GM12872 (cell line): ENCODE results near the gene RGS9BP.

ENCODE experiments used
- CTCF ChIP-seq: IDR thresholded peaks from 3 replicates; pipeline ENCODE4 v1.5.1; 2011; ENCODE audit warnings: low read depth, mild to moderate bottlenecking, low read length, moderate library complexity; ENCODE audit not compliant: insufficient read depth

RGS9BP gene

GRCh38 chr19:32680986-32681385, 5.3 kb downstream of the RGS9BP start:
- no peak for TF ChIP-seq CTCF

GRCh38 chr19:32682317-32682716, 6.7 kb downstream of the RGS9BP start:
- no peak for TF ChIP-seq CTCF

GRCh38 chr19:32686847-32687475, 11.3 kb downstream of the RGS9BP start:
- no peak for TF ChIP-seq CTCF

GRCh38 chr19:32687681-32688080, 12.0 kb downstream of the RGS9BP start:
- TF ChIP-seq CTCF = no peak

- TF ChIP-seq CTCF = no peak
Measured at GRCh38 chr19:32688311-32688710, 12.7 kb downstream of the RGS9BP start.

GRCh38 chr19:32691291-32691951, 15.8 kb downstream of the RGS9BP start, which contains the start of gene NUDT19:
NUDT19 (plus strand) TSS chr19:32691821; CDS start chr19:32691961, 140 bp downstream.
- TF ChIP-seq CTCF = no peak

GRCh38 chr19:32691952-32692726, 16.5 kb downstream of the RGS9BP start:
- no peak for TF ChIP-seq CTCF
